H1 (cell line): ENCODE measurements around the gene OSBPL9. TPM values are rescaled to one million over a fixed set of nuclear protein-coding genes. Genes with fewer than 3 reads are reported as not detected.

Experiments used
- CTCF ChIA-PET: fragments of 300-600 bp; sonication (Branson Sonifier 250); formaldehyde crosslinking; loops from one replicate; lab custom pipeline; 2021; ENCODE audit not compliant: partially characterized antibody; lab: Charles Lee
- POLR2A ChIA-PET: fragments of 300-600 bp; sonication (Branson Sonifier 250); formaldehyde crosslinking; loops from one replicate; lab custom pipeline; 2021; ENCODE audit warnings: inconsistent platforms; ENCODE audit not compliant: partially characterized antibody; lab: Charles Lee
- DNase-seq, 2 experiments: peaks; one replicate each; pipeline versions ENCODE4 v3.0.0 to v3.0.0-alpha.2; 2010 to 2022; ENCODE audit warnings: low spot score in 2 of 2, low read depth in 1 of 2, mixed read lengths in 1 of 2
- FAIRE-seq: peaks from 2 replicates; lab custom pipeline; 2011; peaks lifted over from hg19 to GRCh38; lab: Jason Lieb, UNC
- H2AFZ ChIP-seq: 2 replicates; pipeline ENCODE4 v1.8.1; 2012; ENCODE audit warnings: low read length, inconsistent platforms
- H2AK5ac ChIP-seq: 2 replicates; pipeline ENCODE4 v1.6.1; 2013; ENCODE audit warnings: low read depth, low read length
- H2BK120ac ChIP-seq: replicated peaks from 2 replicates; pipeline ENCODE3; 2013; ENCODE audit warnings: low read depth, low read length, inconsistent platforms
- H2BK12ac ChIP-seq: 2 replicates; pipeline ENCODE4 v1.6.1; 2013; ENCODE audit warnings: low read depth, low read length
- H2BK15ac ChIP-seq: 2 replicates; pipeline ENCODE4 v1.6.1; 2013; ENCODE audit warnings: low read length
- H2BK20ac ChIP-seq: 2 replicates; pipeline ENCODE4 v1.6.1; 2013; ENCODE audit warnings: low read length
- H2BK5ac ChIP-seq: 2 replicates; pipeline ENCODE4 v1.6.1; 2013; ENCODE audit warnings: low read depth, low read length
- H3K14ac ChIP-seq: 2 replicates; pipeline ENCODE4 v1.6.1; 2013; ENCODE audit warnings: inconsistent platforms; ENCODE audit not compliant: insufficient read length
- H3K18ac ChIP-seq: 2 replicates; pipeline ENCODE4 v1.6.1; 2013; ENCODE audit warnings: low read length; ENCODE audit errors: extremely low read depth
- H3K23ac ChIP-seq: 2 replicates; pipeline ENCODE4 v1.6.1; 2013; ENCODE audit warnings: inconsistent platforms; ENCODE audit not compliant: insufficient read length
- H3K23me2 ChIP-seq: 2 replicates; pipeline ENCODE4 v1.6.1; 2013; ENCODE audit warnings: low read depth, low read length
- H3K27ac ChIP-seq: 2 replicates; pipeline ENCODE4 v1.6.1; 2011; ENCODE audit warnings: low read depth, low read length, inconsistent platforms
- H3K27me3 ChIP-seq, 4 experiments: replicated peaks in 1 of 4; 1 replicate in 1 of 4; 2 replicates in 3 of 4; pipeline versions ENCODE4 v1.6.1 to v1.8.1; 2011 to 2013; ENCODE audit warnings: low read length in 3 of 4, mild to moderate bottlenecking in 3 of 4, inconsistent platforms in 2 of 4, mixed read lengths in 2 of 4, moderate library complexity in 1 of 4; ENCODE audit not compliant: control insufficient read depth in 3 of 4, insufficient read depth in 3 of 4; ENCODE audit errors: extremely low read depth in 1 of 4
- H3K36me3 ChIP-seq, 4 experiments: 2 replicates each; pipeline versions ENCODE4 v1.6.1 to v1.8.1; 2011 to 2013; ENCODE audit warnings: mild to moderate bottlenecking in 4 of 4, low read length in 3 of 4, moderate library complexity in 2 of 4, control low read depth in 1 of 4, inconsistent platforms in 1 of 4; ENCODE audit not compliant: insufficient read depth in 4 of 4, control insufficient read depth in 2 of 4
- H3K4ac ChIP-seq: replicated peaks from 2 replicates; pipeline ENCODE3; 2013; ENCODE audit warnings: low read length, low read depth, mixed read lengths, inconsistent platforms; ENCODE audit not compliant: insufficient read length
- H3K4me1 ChIP-seq, 4 experiments: replicated peaks in 1 of 4; 1 replicate in 1 of 4; 2 replicates in 3 of 4; pipeline versions ENCODE4 v1.6.1 to v1.8.1; 2011 to 2013; ENCODE audit warnings: low read length in 3 of 4, inconsistent platforms in 2 of 4, mixed read lengths in 1 of 4; ENCODE audit not compliant: insufficient read depth in 4 of 4, control insufficient read depth in 3 of 4
- H3K4me2 ChIP-seq, 2 experiments: 2 replicates each; pipeline versions ENCODE4 v1.6.1 to v1.8.1; 2011 to 2013; ENCODE audit warnings: low read depth in 2 of 2, low read length in 2 of 2, control low read depth in 1 of 2, inconsistent platforms in 1 of 2, mild to moderate bottlenecking in 1 of 2; ENCODE audit not compliant: insufficient read depth in 1 of 2
- H3K4me3 ChIP-seq, 4 experiments: fragments of 200-600, 300-600 bp in 1 of 4; sonication (generic), shearing (Covaris generic), sonication (Bioruptor Twin) in 1 of 4; 2 replicates each; pipeline versions ENCODE4 v1.5.1 to v1.8.1; 2011 to 2016; ENCODE audit warnings: low read length in 4 of 4, low read depth in 3 of 4, control low read depth in 2 of 4, inconsistent platforms in 2 of 4, mild to moderate bottlenecking in 2 of 4, mixed read lengths in 1 of 4, moderate library complexity in 1 of 4; ENCODE audit not compliant: insufficient read depth in 2 of 4; ENCODE audit errors: extremely low read depth in 1 of 4
- H3K56ac ChIP-seq: replicated peaks from 2 replicates; pipeline ENCODE3; 2013; ENCODE audit warnings: low read depth, mild to moderate bottlenecking, mixed read lengths, low read length, inconsistent platforms; ENCODE audit not compliant: insufficient read length
- H3K79me1 ChIP-seq: 2 replicates; pipeline ENCODE4 v1.6.1; 2013; ENCODE audit warnings: low read depth, low read length, control low read depth
- H3K79me2 ChIP-seq, 2 experiments: 2 replicates each; pipeline versions ENCODE4 v1.6.1 to v1.8.1; 2012 to 2013; ENCODE audit warnings: low read length in 2 of 2, mild to moderate bottlenecking in 2 of 2, inconsistent platforms in 1 of 2; ENCODE audit not compliant: insufficient read depth in 2 of 2, control insufficient read depth in 1 of 2
- H3K9ac ChIP-seq, 4 experiments: replicated peaks in 1 of 4; 1 replicate in 1 of 4; 2 replicates in 3 of 4; pipeline versions ENCODE4 v1.6.1 to v1.8.1; 2011 to 2013; ENCODE audit warnings: low read depth in 3 of 4, low read length in 3 of 4, control low read depth in 2 of 4, mild to moderate bottlenecking in 2 of 4, moderate library complexity in 2 of 4, inconsistent platforms in 1 of 4; ENCODE audit errors: extremely low read depth in 1 of 4
- H3K9me3 ChIP-seq, 2 experiments: 2 replicates each; pipeline versions ENCODE4 v1.6.1 to v1.8.1; 2012 to 2013; ENCODE audit warnings: mild to moderate bottlenecking in 2 of 2, moderate library complexity in 2 of 2, control low read depth in 1 of 2, inconsistent platforms in 1 of 2, low read depth in 1 of 2, low read length in 1 of 2, mixed read lengths in 1 of 2; ENCODE audit not compliant: insufficient read depth in 2 of 2
- H4K20me1 ChIP-seq, 2 experiments: replicated peaks in 1 of 2; 2 replicates each; pipeline versions ENCODE3 to v1.8.1; 2011 to 2013; ENCODE audit warnings: inconsistent platforms in 2 of 2, low read length in 2 of 2, mild to moderate bottlenecking in 1 of 2; ENCODE audit not compliant: insufficient read depth in 2 of 2, control insufficient read depth in 1 of 2
- H4K5ac ChIP-seq: 2 replicates; pipeline ENCODE4 v1.6.1; 2013; ENCODE audit warnings: low read length, low read depth, mixed read lengths, inconsistent platforms; ENCODE audit not compliant: insufficient read length
- H4K8ac ChIP-seq: 2 replicates; pipeline ENCODE4 v1.8.0; 2013; ENCODE audit warnings: mild to moderate bottlenecking, moderate library complexity, low read length, inconsistent platforms; ENCODE audit not compliant: insufficient read depth; ENCODE audit errors: extremely low read depth
- H4K91ac ChIP-seq: replicated peaks from 2 replicates; pipeline ENCODE3; 2013; ENCODE audit warnings: low read length, mixed read lengths, inconsistent platforms; ENCODE audit not compliant: insufficient read length
- JUND ChIP-seq: IDR thresholded peaks from 2 replicates; pipeline ENCODE4 v1.6.1; 2011; ENCODE audit warnings: mild to moderate bottlenecking, improper control_type of control experiment, low read length
- SUZ12 ChIP-seq: fragments of 200-600 bp; sonication (generic); IDR thresholded peaks from 2 replicates; pipeline ENCODE4 v1.6.1; 2012; ENCODE audit warnings: mild to moderate bottlenecking, inconsistent platforms, low read length, moderate library complexity, mixed read lengths
- WGBS, 2 experiments: shearing (Covaris generic) in 1 of 2; methylation state at CpG; one replicate each; pipeline versions ENCODE4 v1.1.6 to v1.1.7; 2013 to 2015; ENCODE audit warnings: low lambda C conversion rate in 2 of 2, mixed read lengths in 2 of 2, inconsistent platforms in 1 of 2, low coverage in 1 of 2, missing lambda C conversion rate in 1 of 2; ENCODE audit not compliant: insufficient replicate concordance in 2 of 2, insufficient coverage in 1 of 2, insufficient read length in 1 of 2; ENCODE audit errors: extremely low coverage in 1 of 2, missing lambda C conversion rate in 1 of 2; 5-methylcytosine and 5-hydroxymethylcytosine counted together
- polyA plus RNA-seq, 7 experiments: library from polyadenylated mRNA; depleted of rRNA in 3 of 7; stranded (reverse) in 5 of 7; unstranded in 2 of 7; fragments of >200 nt in 5 of 7; fragments of 200-250 nt in 2 of 7; gene quantifications; 1 replicate in 5 of 7; 2 replicates in 1 of 7; 4 replicates in 1 of 7; pipeline versions ENCODE4 v1.2.1 to v1.2.3, GENCODE V29; 2011 to 2013; ENCODE audit warnings: missing spikeins in 2 of 7, mixed read lengths in 2 of 7
- total RNA-seq: library from RNA; stranded (reverse); fragmentation: NEBNext Ultra II Directional; extraction: Animal tissue kit (Norgen Biotek cat#: 25700); gene quantifications from 2 replicates; pipeline ENCODE4 v1.2.1, GENCODE V29; 2021

OSBPL9 gene
- total and polyA plus RNA-seq, 2 of the 8 experiments (the other 6 are each of a cell fraction or from before 2014, with no cell fraction given), result 58.2 to 71.6 TPM

DNA sequence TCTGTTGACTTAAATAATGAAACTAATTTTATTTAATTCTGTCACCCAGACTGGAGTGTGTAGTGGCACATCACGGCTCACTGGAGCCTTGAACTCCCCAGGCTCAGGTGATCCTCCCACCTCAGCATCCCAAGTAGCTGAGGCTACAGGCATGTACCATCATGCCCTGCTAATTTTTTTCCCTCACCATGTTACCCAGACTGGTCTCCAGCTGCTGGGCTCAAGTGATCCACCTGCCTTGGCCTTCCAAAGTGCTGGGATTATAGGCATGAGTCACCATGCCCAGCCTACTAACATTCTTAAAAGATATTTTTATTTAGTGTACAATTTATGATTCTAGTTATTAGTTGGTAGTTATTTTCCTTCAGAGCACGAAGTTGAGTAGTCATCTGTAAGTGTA is 212.2 kb downstream of the OSBPL9 start:
- H4K20me1 ChIP-seq, result no peaks in the 10 kb centered on the region
- H3K4me1 ChIP-seq, result no peaks in the 10 kb centered on the region
- H4K5ac ChIP-seq, result no peak overlapping the region
- H3K9ac ChIP-seq, result no peak overlapping the region
- H2BK120ac ChIP-seq, result no peak overlapping the region
- peaks cover 4 to 36% (median 10%) of the 10 kb centered on the region in 4 experiments; a peak in 4 of 8 replicates for H3K36me3 ChIP-seq
- H3K18ac ChIP-seq, result no peak overlapping the region
- H4K91ac ChIP-seq, result no peak overlapping the region
- H2BK15ac ChIP-seq, result no peak overlapping the region
- no peak overlapping the region for H3K56ac ChIP-seq
- no peak overlapping the region for H3K14ac ChIP-seq
- DNase-seq, result no peak
- no peak overlapping the region for H3K23ac ChIP-seq
- no peak overlapping the region for H3K4ac ChIP-seq
- no peak overlapping the region for H2BK12ac ChIP-seq
- H3K79me1 ChIP-seq, result no peaks in the 10 kb centered on the region
- TF ChIP-seq SUZ12 (no peak), JUND (no peak)
- TF ChIP-seq, all 59 proteins: peak for 0
- H2AFZ ChIP-seq, result no peak overlapping the region
- H3K27me3 ChIP-seq, result no peaks in the 10 kb centered on the region
- ChIA-PET POLR2A (no interaction called here), CTCF (interaction anchor here (0.6 kb wide), 1 partner anchor 68 kb away, joined by 4 read pairs; no protein-coding TSS in a partner anchor)
- no peaks in the 10 kb centered on the region for H3K79me2 ChIP-seq
- no peaks in the 10 kb centered on the region for H3K23me2 ChIP-seq
- no peak for FAIRE-seq
- H2BK5ac ChIP-seq, result no peak overlapping the region
- no peak overlapping the region for H3K4me3 ChIP-seq
- H3K4me2 ChIP-seq, result no peak overlapping the region
- no peak overlapping the region for H2BK20ac ChIP-seq
- WGBS, 2 experiments, result 98% methylated on average over 2 of the region's 2 CpGs; no CpG with 5 or more reads in 1 of the 2 experiments
- no peaks in the 10 kb centered on the region for H3K9me3 ChIP-seq
- H2AK5ac ChIP-seq, result no peak overlapping the region
- no peak overlapping the region for H4K8ac ChIP-seq
- H3K27ac ChIP-seq, result no peak overlapping the region
